Heart left ventricle (tissue), 16 donors: ENCODE results near the gene PKNOX1. TPM values are rescaled to one million over a fixed set of nuclear protein-coding genes. Genes with fewer than 3 reads are reported as not detected.

Source experiments
- ATAC-seq, 4 donors: fragments of 200-7000 bp; cut with Tn5 transposase; one replicate each; pipeline ENCODE4 v1.9.1; 2020 to 2022; ENCODE audit warnings: moderate library complexity in 4 of 4, mild to moderate bottlenecking in 3 of 4, moderate number of reproducible peaks in 1 of 4
- DNase-seq, 5 donors: peaks; one replicate each; pipeline ENCODE4 v3.0.0-alpha.2; 2020
- H3K27ac ChIP-seq, 12 donors: fragments of 200-600 bp; sonication (generic) in 4 of 12; one replicate each; pipeline versions ENCODE4 v1.5.0 to v1.8.0; 2016 to 2022; ENCODE audit warnings: mild to moderate bottlenecking in 2 of 12
- H3K27me3 ChIP-seq, 9 donors: fragments of 200-600 bp; sonication (generic) in 2 of 9; one replicate each; pipeline versions ENCODE4 v1.5.1 to v1.8.0; 2016 to 2022; ENCODE audit warnings: mild to moderate bottlenecking in 3 of 9
- H3K36me3 ChIP-seq, 9 donors: fragments of 200-600 bp; sonication (generic) in 2 of 9; one replicate each; pipeline versions ENCODE4 v1.5.0 to v1.8.0; 2018 to 2022; ENCODE audit warnings: mild to moderate bottlenecking in 2 of 9
- H3K4me1 ChIP-seq, 12 donors: fragments of 200-600 bp; sonication (generic) in 4 of 12; one replicate each; pipeline versions ENCODE4 v1.5.0 to v1.8.0; 2016 to 2022; ENCODE audit warnings: mild to moderate bottlenecking in 3 of 12
- H3K4me3 ChIP-seq, 12 donors: fragments of 200-600 bp; sonication (generic) in 4 of 12; one replicate each; pipeline versions ENCODE4 v1.5.0 to v1.8.0; 2017 to 2022; ENCODE audit warnings: mild to moderate bottlenecking in 9 of 12, moderate library complexity in 4 of 12
- H3K9me3 ChIP-seq, 12 donors: fragments of 200-600 bp; sonication (generic) in 4 of 12; one replicate each; pipeline versions ENCODE4 v1.5.0 to v1.8.0; 2016 to 2022; ENCODE audit warnings: mild to moderate bottlenecking in 1 of 12
- CTCF ChIP-seq, 12 donors: fragments of 200-600 bp; sonication (generic) in 4 of 12; IDR thresholded peaks; one replicate each; pipeline versions ENCODE4 v1.5.0 to v1.8.0; 2018 to 2022; ENCODE audit warnings: antibody characterized with exemption in 12 of 12, mild to moderate bottlenecking in 5 of 12
- POLR2A ChIP-seq, 2 donors: fragments of 450-650 bp; IDR thresholded peaks; one replicate each; pipeline ENCODE4 v1.6.1; 2017; ENCODE audit warnings: antibody characterized with exemption in 2 of 2, mild to moderate bottlenecking in 2 of 2, moderate library complexity in 2 of 2
- WGBS, 4 donors: extraction: QIAGEN DNeasy Blood & Tissue Kit in 2 of 4; methylation state at CpG; one replicate each; pipeline versions ENCODE4 v1.1.5 to v1.1.7; 2013 to 2018; 5-methylcytosine and 5-hydroxymethylcytosine counted together
- intact Hi-C, 10 donors: fragments of 100-400 bp; cut with DNase I; formaldehyde crosslinking; loops; one replicate each; pipeline versions ENCODE4 v1.11.1 to v1.14.2; 2022
- polyA plus RNA-seq, 2 donors: library from polyadenylated mRNA; stranded (reverse); fragments of 200-250 nt; gene quantifications; one replicate each; pipeline ENCODE4 v1.2.3, GENCODE V29; 2013
- total RNA-seq, 9 donors: library from RNA; depleted of rRNA in 2 of 9; stranded (reverse); fragments of >200 nt in 2 of 9; fragmentation: NEBNext Ultra II Directional in 3 of 9; extraction: Animal tissue kit (Norgen Biotek cat#: 25700) in 3 of 9; gene quantifications; one replicate each; pipeline versions ENCODE4 v1.1.0 to v1.2.4, GENCODE V29; 2016 to 2023
- donor health status: ischemic (EF 13 %, LVEDD 7.1; RV severe dilation, severe dysfunction).
- donor health status: healthy with polysubstance abuse.
- donor health status: DM: no; HTN: yes; CAD: no.
- donor health status: DM: no; HTN: no; CAD: no.
- donor health status: ischemic (EF 25% LVEDD 6.9; RV normal size, moderate dysfunction).
- donor health status: ischemic (EF 25% LVEDD 5.7; RV mildly dilated, moderate dysfunction).
- donor health status: healthy.
- donor health status: DM: yes; HTN: yes; CAD: no.
- donor health status: ischemic (EF 35%, LVEDD 5.7; RV mildly dilated, moderate dysfunction).
- donor health status: nonischemic (EF 11% LVEDD 7.7; RV severe dilation, severe dysfunction).
- donor health status: DM: yes; HTN: yes; CAD: no.
- donor health status: PGD.
- donor health status: ischemic (EF 29% LVEDD 5.4; RV normal size, mild dysfunction).
- donor health status: nonischemic (EF 23%, LVEDD 6.1; RV moderate dilation, normal function).

Gene PKNOX1
- total and polyA plus RNA-seq, 11 donors, result 2.4 to 13.6 (median 7.6) TPM

GRCh38 chr21:42989816-42990650 lies 15.7 kb downstream of the PKNOX1 start:
- DNase-seq, result no peak
- no peak for ATAC-seq
- Histone ChIP-seq H3K27me3 (no peaks in the 10 kb centered on the region), H3K4me1 (peaks cover 0 to 18% (median 9%) of the 10 kb centered on the region in 12 donors), H3K27ac (no peak overlapping the region), H3K9me3 (no peaks in the 10 kb centered on the region), H3K36me3 (no peaks in the 10 kb centered on the region), H3K4me3 (no peak overlapping the region)
- TF ChIP-seq POLR2A (IDR thresholded peaks at IDR 0.05) (no peak), CTCF (IDR thresholded peaks at IDR 0.05) (no peak)
- intact Hi-C loops, result no loop called here
- WGBS, 4 donors, result 76 to 82% (median 76%) methylated on average over 10 of the region's 10 CpGs

GRCh38 chr21:42991992-42992740 lies 17.8 kb downstream of the PKNOX1 start:
- intact Hi-C loops, result no loop called here
- DNase-seq (peak in 4 of 5 donors; percentile 75 to 86 (median 81)), ATAC-seq (peak; percentile 85 to 93 (median 92))
- Histone ChIP-seq H3K4me3 (peak overlapping the region in 1 of 12 donors; percentile 21), H3K27ac (peak overlapping the region; percentile 27 to 89 (median 74)), H3K36me3 (no peaks in the 10 kb centered on the region), H3K27me3 (no peaks in the 10 kb centered on the region), H3K9me3 (no peaks in the 10 kb centered on the region), H3K4me1 (peaks cover 0 to 21% (median 9%) of the 10 kb centered on the region in 12 donors)
- 25 to 32% (median 28%) methylated on average over 12 to 16 of the region's 16 CpGs for WGBS, 4 donors
- TF ChIP-seq POLR2A (IDR thresholded peaks at IDR 0.05) (no peak), CTCF (IDR thresholded peaks at IDR 0.05) (no peak)

- intact Hi-C loops, result no loop called here
- 78 to 90% (median 84%) methylated on average over 14 to 16 of the region's 16 CpGs for whole genome bisulfite sequencing, 4 donors
- no peak for ATAC-seq
Observed at GRCh38 chr21:42993051-42993712, 18.8 kb downstream of the PKNOX1 start.

More at GRCh38 chr21:42993051-42993712, 18.8 kb downstream of the PKNOX1 start:
- H3K36me3 ChIP-seq, result no peaks in the 10 kb centered on the region
- peak overlapping the region in 9 of 12 donors; percentile 52 to 89 (median 77) for H3K27ac ChIP-seq
- H3K4me3 ChIP-seq, result no peak overlapping the region
- no peaks in the 10 kb centered on the region for H3K9me3 ChIP-seq
- DNase-seq, result peak in 1 of 5 donors; percentile 34
- H3K4me1 ChIP-seq, result peaks cover 0 to 25% (median 9%) of the 10 kb centered on the region in 12 donors
- no peaks in the 10 kb centered on the region for H3K27me3 ChIP-seq
- TF ChIP-seq CTCF (IDR thresholded peaks at IDR 0.05) (no peak), POLR2A (IDR thresholded peaks at IDR 0.05) (no peak)
